SK-N-SH (cell line): ENCODE data around the gene TMEM187. TPM values are rescaled to one million over a fixed set of nuclear protein-coding genes. Genes with fewer than 3 reads are reported as not detected.

ENCODE experiments used
- CTCF ChIA-PET: fragments of 300-600, 350-600 bp; formaldehyde crosslinking; extraction: SDS; loops from one replicate; lab custom pipeline; 2021; lab: Yijun Ruan, JAX
- POLR2A ChIA-PET: fragments of 350-600 bp; sonication (Branson Sonifier 250); formaldehyde crosslinking; extraction: SDS; loops from one replicate; lab custom pipeline; 2020; ENCODE audit warnings: antibody characterized with exemption, inconsistent platforms; lab: Yijun Ruan, JAX
- DNase-seq: peaks from one replicate; pipeline ENCODE4 v3.0.0; 2012
- H2AFZ ChIP-seq: fragments of 200-600 bp; sonication (generic); 2 replicates; pipeline ENCODE4 v1.8.1; 2016; ENCODE audit warnings: antibody characterized with exemption, mild to moderate bottlenecking, low read depth
- H3F3A ChIP-seq: fragments of 200-600 bp; sonication (generic); replicated peaks from 2 replicates; pipeline ENCODE3; 2016; ENCODE audit warnings: antibody characterized with exemption, mild to moderate bottlenecking; ENCODE audit not compliant: insufficient read depth
- H3K27ac ChIP-seq, 2 experiments: fragments of 200-500 bp in 1 of 2; fragments of 200-600 bp in 1 of 2; sonication (Bioruptor generic) in 1 of 2; sonication (generic), shearing (Covaris generic) in 1 of 2; 2 replicates each; pipeline versions ENCODE4 v1.5.1 to v1.6.1; 2014 to 2016; ENCODE audit warnings: low read depth in 2 of 2, inconsistent platforms in 1 of 2, low read length in 1 of 2, mild to moderate bottlenecking in 1 of 2, mixed read lengths in 1 of 2
- H3K27me3 ChIP-seq: fragments of 200-600 bp; sonication (generic), shearing (Covaris generic); 2 replicates; pipeline ENCODE4 v1.6.1; 2016; ENCODE audit warnings: mixed run types; ENCODE audit not compliant: insufficient read depth
- H3K36me3 ChIP-seq, 2 experiments: fragments of 200-500 bp in 1 of 2; fragments of 200-600 bp in 1 of 2; sonication (Bioruptor generic) in 1 of 2; sonication (generic) in 1 of 2; replicated peaks in 1 of 2; 2 replicates each; pipeline versions ENCODE3 to v1.5.1; 2014 to 2016; ENCODE audit warnings: low read length in 1 of 2, mild to moderate bottlenecking in 1 of 2; ENCODE audit not compliant: insufficient read depth in 2 of 2, control insufficient read depth in 1 of 2
- H3K4me1 ChIP-seq, 2 experiments: fragments of 200-500 bp in 1 of 2; fragments of 200-600 bp in 1 of 2; sonication (Bioruptor generic) in 1 of 2; sonication (generic), shearing (Covaris generic) in 1 of 2; 2 replicates each; pipeline versions ENCODE4 v1.5.1 to v1.6.1; 2014 to 2016; ENCODE audit warnings: low read depth in 1 of 2, low read length in 1 of 2, mixed run types in 1 of 2; ENCODE audit not compliant: insufficient read depth in 2 of 2, control insufficient read depth in 1 of 2
- H3K4me2 ChIP-seq: fragments of 200-600 bp; sonication (generic), shearing (Covaris generic); 2 replicates; pipeline ENCODE4 v1.6.1; 2017; ENCODE audit warnings: mixed run types
- H3K4me3 ChIP-seq, 2 experiments: fragments of 200-500 bp in 1 of 2; fragments of 200-600 bp in 1 of 2; sonication (Bioruptor generic) in 1 of 2; sonication (generic), shearing (Covaris generic) in 1 of 2; 2 replicates each; pipeline versions ENCODE4 v1.5.1 to v1.8.1; 2014 to 2016; ENCODE audit warnings: low read depth in 2 of 2, inconsistent platforms in 1 of 2, low read length in 1 of 2, mild to moderate bottlenecking in 1 of 2, mixed read lengths in 1 of 2, moderate library complexity in 1 of 2
- H3K79me2 ChIP-seq: fragments of 200-600 bp; sonication (generic); 2 replicates; pipeline ENCODE4 v1.8.1; 2017; ENCODE audit warnings: mild to moderate bottlenecking; ENCODE audit not compliant: insufficient read depth
- H3K9ac ChIP-seq: fragments of 200-600 bp; sonication (generic); 2 replicates; pipeline ENCODE4 v1.6.1; 2017; ENCODE audit warnings: mixed run types
- H3K9me2 ChIP-seq: fragments of 200-600 bp; sonication (generic); 2 replicates; pipeline ENCODE4 v1.6.1; 2017; ENCODE audit warnings: mixed run types
- H3K9me3 ChIP-seq: fragments of 200-600 bp; sonication (generic); 2 replicates; pipeline ENCODE4 v1.6.1; 2017; ENCODE audit warnings: mixed run types, mild to moderate bottlenecking, moderate library complexity
- H4K20me1 ChIP-seq: fragments of 200-600 bp; sonication (generic); 2 replicates; pipeline ENCODE4 v1.6.1; 2017; ENCODE audit warnings: mild to moderate bottlenecking, mixed run types; ENCODE audit not compliant: insufficient read depth
- ELF1 ChIP-seq: IDR thresholded peaks from 2 replicates; pipeline ENCODE4 v1.4.0; 2012
- EZH2phosphoT487 ChIP-seq: fragments of 200-600 bp; sonication (generic); IDR thresholded peaks from 2 replicates; pipeline ENCODE4 v1.6.1; 2017; ENCODE audit warnings: low read depth, mixed run types, mild to moderate bottlenecking, antibody characterized with exemption, moderate library complexity, borderline replicate concordance
- FOSL2 ChIP-seq: IDR thresholded peaks from 2 replicates; pipeline ENCODE4 v1.4.0; 2012; ENCODE audit warnings: low read depth, mild to moderate bottlenecking, moderate library complexity, borderline replicate concordance
- GABPA ChIP-seq: IDR thresholded peaks from 2 replicates; pipeline ENCODE4 v1.4.0; 2012; ENCODE audit warnings: low read depth, mild to moderate bottlenecking
- POLR2AphosphoS5 ChIP-seq: IDR thresholded peaks from 2 replicates; pipeline ENCODE4 v1.6.1; 2012; ENCODE audit warnings: low read depth, low read length
- RAD21 ChIP-seq: IDR thresholded peaks from 2 replicates; pipeline ENCODE4 v1.6.1; 2012; ENCODE audit warnings: mild to moderate bottlenecking, low read length
- TAF1 ChIP-seq: IDR thresholded peaks from 2 replicates; pipeline ENCODE4 v1.6.1; 2012; ENCODE audit warnings: low read depth, mild to moderate bottlenecking, low read length, moderate library complexity, borderline replicate concordance
- YY1 ChIP-seq: IDR thresholded peaks from 2 replicates; pipeline ENCODE4 v1.4.0; 2012; ENCODE audit warnings: low read depth, mild to moderate bottlenecking
- WGBS: methylation state at CpG from one replicate; pipeline ENCODE4 v1.1.6; 2017; ENCODE audit warnings: low lambda C conversion rate; 5-methylcytosine and 5-hydroxymethylcytosine counted together
- polyA plus RNA-seq, 3 experiments: library from polyadenylated mRNA; depleted of rRNA; stranded (reverse); fragments of >200 nt; gene quantifications; 2 replicates each; pipeline ENCODE4 v1.2.3, GENCODE V29; 2012
- TF ChIP-seq, protein P1 (sequence below): fragments of 150-350 bp; IDR thresholded peaks from 2 replicates; pipeline ENCODE4 v1.6.1; 2016; ENCODE audit warnings: mild to moderate bottlenecking, low read depth, low read length
- TF ChIP-seq, protein P2 (sequence below): IDR thresholded peaks from 2 replicates; pipeline ENCODE4 v1.4.0; 2012; ENCODE audit warnings: low read depth, borderline replicate concordance
- TF ChIP-seq, protein P3 (sequence below): fragments of 200-600 bp; sonication (generic); IDR thresholded peaks from 2 replicates; pipeline ENCODE4 v1.6.1; 2017; ENCODE audit warnings: antibody characterized with exemption, mild to moderate bottlenecking, moderate library complexity
- TF ChIP-seq, protein P4 (sequence below): IDR thresholded peaks from 2 replicates; pipeline ENCODE4 v1.4.0; 2012; ENCODE audit warnings: low read depth
- TF ChIP-seq, protein P5 (sequence below): fragments of 150-350 bp; IDR thresholded peaks from 2 replicates; pipeline ENCODE4 v1.6.1; 2017; ENCODE audit warnings: antibody characterized with exemption, low read length, low read depth, borderline replicate concordance

TMEM187 gene
- polyA plus RNA-seq, 1 of the 3 experiments (the other 2 are of a cell fraction): 10.9 TPM

DNA sequence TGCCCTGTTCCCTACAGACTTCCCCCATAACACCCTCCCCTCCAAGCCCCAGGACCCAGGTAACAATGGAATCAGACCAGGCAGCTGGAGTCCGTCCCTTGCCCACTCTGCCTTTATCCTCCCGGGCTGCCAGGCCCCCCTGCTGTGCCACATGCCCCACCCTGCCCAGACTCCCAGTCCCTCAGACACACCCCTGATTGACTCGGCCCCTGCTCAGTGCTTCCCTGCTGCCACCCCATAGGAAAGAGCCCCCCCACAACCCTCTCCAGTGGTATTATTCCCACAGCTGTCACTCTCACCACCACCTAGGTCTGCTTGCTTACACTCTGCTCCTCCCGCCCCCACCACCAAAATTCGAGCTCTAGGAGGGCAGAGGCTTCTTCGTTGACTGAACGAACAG, 33.0 kb upstream of the TMEM187 start:
- no peaks in the 10 kb centered on the region for H3K9me2 ChIP-seq
- H3K27ac ChIP-seq: no peak overlapping the region
- no peak overlapping the region for H3K4me3 ChIP-seq
- H3K9me3 ChIP-seq: no peaks in the 10 kb centered on the region
- no peaks in the 10 kb centered on the region for H3K36me3 ChIP-seq
- H3F3A ChIP-seq: no peaks in the 10 kb centered on the region
- no peaks in the 10 kb centered on the region for H4K20me1 ChIP-seq
- peaks cover 4% of the 10 kb centered on the region; the same call in 1 of the 2 replicates for H3K27me3 ChIP-seq
- H3K4me1 ChIP-seq: peaks cover 0 to 5% of the 10 kb centered on the region in 2 experiments; a peak in 1 of 4 replicates
- H3K4me2 ChIP-seq: no peak overlapping the region
- no peak for TF ChIP-seq ELF1
- TF ChIP-seq RAD21: no peak
- TF ChIP-seq, protein P1, sequence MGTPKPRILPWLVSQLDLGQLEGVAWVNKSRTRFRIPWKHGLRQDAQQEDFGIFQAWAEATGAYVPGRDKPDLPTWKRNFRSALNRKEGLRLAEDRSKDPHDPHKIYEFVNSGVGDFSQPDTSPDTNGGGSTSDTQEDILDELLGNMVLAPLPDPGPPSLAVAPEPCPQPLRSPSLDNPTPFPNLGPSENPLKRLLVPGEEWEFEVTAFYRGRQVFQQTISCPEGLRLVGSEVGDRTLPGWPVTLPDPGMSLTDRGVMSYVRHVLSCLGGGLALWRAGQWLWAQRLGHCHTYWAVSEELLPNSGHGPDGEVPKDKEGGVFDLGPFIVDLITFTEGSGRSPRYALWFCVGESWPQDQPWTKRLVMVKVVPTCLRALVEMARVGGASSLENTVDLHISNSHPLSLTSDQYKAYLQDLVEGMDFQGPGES: no peak
- TF ChIP-seq, protein P2, sequence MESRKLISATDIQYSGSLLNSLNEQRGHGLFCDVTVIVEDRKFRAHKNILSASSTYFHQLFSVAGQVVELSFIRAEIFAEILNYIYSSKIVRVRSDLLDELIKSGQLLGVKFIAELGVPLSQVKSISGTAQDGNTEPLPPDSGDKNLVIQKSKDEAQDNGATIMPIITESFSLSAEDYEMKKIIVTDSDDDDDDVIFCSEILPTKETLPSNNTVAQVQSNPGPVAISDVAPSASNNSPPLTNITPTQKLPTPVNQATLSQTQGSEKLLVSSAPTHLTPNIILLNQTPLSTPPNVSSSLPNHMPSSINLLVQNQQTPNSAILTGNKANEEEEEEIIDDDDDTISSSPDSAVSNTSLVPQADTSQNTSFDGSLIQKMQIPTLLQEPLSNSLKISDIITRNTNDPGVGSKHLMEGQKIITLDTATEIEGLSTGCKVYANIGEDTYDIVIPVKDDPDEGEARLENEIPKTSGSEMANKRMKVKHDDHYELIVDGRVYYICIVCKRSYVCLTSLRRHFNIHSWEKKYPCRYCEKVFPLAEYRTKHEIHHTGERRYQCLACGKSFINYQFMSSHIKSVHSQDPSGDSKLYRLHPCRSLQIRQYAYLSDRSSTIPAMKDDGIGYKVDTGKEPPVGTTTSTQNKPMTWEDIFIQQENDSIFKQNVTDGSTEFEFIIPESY: no peak
- TF ChIP-seq, protein P3, sequence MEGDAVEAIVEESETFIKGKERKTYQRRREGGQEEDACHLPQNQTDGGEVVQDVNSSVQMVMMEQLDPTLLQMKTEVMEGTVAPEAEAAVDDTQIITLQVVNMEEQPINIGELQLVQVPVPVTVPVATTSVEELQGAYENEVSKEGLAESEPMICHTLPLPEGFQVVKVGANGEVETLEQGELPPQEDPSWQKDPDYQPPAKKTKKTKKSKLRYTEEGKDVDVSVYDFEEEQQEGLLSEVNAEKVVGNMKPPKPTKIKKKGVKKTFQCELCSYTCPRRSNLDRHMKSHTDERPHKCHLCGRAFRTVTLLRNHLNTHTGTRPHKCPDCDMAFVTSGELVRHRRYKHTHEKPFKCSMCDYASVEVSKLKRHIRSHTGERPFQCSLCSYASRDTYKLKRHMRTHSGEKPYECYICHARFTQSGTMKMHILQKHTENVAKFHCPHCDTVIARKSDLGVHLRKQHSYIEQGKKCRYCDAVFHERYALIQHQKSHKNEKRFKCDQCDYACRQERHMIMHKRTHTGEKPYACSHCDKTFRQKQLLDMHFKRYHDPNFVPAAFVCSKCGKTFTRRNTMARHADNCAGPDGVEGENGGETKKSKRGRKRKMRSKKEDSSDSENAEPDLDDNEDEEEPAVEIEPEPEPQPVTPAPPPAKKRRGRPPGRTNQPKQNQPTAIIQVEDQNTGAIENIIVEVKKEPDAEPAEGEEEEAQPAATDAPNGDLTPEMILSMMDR: no peak
- no peak for TF ChIP-seq FOSL2
- TF ChIP-seq YY1: no peak
- TF ChIP-seq, protein P4, sequence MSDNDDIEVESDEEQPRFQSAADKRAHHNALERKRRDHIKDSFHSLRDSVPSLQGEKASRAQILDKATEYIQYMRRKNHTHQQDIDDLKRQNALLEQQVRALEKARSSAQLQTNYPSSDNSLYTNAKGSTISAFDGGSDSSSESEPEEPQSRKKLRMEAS: no peak
- no peak for TF ChIP-seq EZH2phosphoT487
- TF ChIP-seq POLR2AphosphoS5: no peak
- no peak for TF ChIP-seq TAF1
- TF ChIP-seq GABPA: no peak
- TF ChIP-seq, protein P5, sequence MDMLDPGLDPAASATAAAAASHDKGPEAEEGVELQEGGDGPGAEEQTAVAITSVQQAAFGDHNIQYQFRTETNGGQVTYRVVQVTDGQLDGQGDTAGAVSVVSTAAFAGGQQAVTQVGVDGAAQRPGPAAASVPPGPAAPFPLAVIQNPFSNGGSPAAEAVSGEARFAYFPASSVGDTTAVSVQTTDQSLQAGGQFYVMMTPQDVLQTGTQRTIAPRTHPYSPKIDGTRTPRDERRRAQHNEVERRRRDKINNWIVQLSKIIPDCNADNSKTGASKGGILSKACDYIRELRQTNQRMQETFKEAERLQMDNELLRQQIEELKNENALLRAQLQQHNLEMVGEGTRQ: no peak
- no peak overlapping the region for H3K9ac ChIP-seq
- CTCF ChIA-PET: interaction anchor here (0.6 to 4.5 kb wide), 6 partner anchors 12 to 176 kb away, joined by 3 to 18 read pairs (median 3); no protein-coding TSS in a partner anchor
- peaks cover 2% of the 10 kb centered on the region for H3K79me2 ChIP-seq
- DNase-seq: no peak
- POLR2A ChIA-PET: interaction anchor here (1.2 kb wide), 1 partner anchor 11 kb away, joined by 4 read pairs; no protein-coding TSS in a partner anchor
- H2AFZ ChIP-seq: no peak overlapping the region
- 59% methylated on average over 7 of the region's 7 CpGs for WGBS
